ENCODE results near the gene SULT1E1. TPM values are rescaled to one million over a fixed set of nuclear protein-coding genes. Genes with fewer than 3 reads are reported as not detected.

SULT1E1 gene
- total RNA-seq, 1 donor from 2014 or later: not detected

GRCh38 chr4:69818060-69818639, 41.8 kb downstream of the SULT1E1 start:
- no peak overlapping the region for H3K27ac Mint-ChIP-seq (ENCODE audit: unreplicated experiment)
- TF ChIP-seq, protein P1, sequence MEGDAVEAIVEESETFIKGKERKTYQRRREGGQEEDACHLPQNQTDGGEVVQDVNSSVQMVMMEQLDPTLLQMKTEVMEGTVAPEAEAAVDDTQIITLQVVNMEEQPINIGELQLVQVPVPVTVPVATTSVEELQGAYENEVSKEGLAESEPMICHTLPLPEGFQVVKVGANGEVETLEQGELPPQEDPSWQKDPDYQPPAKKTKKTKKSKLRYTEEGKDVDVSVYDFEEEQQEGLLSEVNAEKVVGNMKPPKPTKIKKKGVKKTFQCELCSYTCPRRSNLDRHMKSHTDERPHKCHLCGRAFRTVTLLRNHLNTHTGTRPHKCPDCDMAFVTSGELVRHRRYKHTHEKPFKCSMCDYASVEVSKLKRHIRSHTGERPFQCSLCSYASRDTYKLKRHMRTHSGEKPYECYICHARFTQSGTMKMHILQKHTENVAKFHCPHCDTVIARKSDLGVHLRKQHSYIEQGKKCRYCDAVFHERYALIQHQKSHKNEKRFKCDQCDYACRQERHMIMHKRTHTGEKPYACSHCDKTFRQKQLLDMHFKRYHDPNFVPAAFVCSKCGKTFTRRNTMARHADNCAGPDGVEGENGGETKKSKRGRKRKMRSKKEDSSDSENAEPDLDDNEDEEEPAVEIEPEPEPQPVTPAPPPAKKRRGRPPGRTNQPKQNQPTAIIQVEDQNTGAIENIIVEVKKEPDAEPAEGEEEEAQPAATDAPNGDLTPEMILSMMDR (IDR thresholded peaks at IDR 0.05; ENCODE audit: insufficient read depth, low read depth, low read length): no peak
- no peak for TF ChIP-seq EZH2 (IDR thresholded peaks at IDR 0.05; ENCODE audit: insufficient read depth, low read length)
- H3K9me3 Mint-ChIP-seq (ENCODE audit: unreplicated experiment): no peaks in the 10 kb centered on the region
- no peaks in the 10 kb centered on the region for H3K27me3 ChIP-seq (ENCODE audit: insufficient read depth, low read length)
- H3K9me3 ChIP-seq (ENCODE audit: insufficient read depth, low read depth, low read length): no peaks in the 10 kb centered on the region
- no peak overlapping the region for H3K4me2 ChIP-seq (ENCODE audit: low read length)
- H3K36me3 Mint-ChIP-seq (ENCODE audit: low read depth, unreplicated experiment): no peaks in the 10 kb centered on the region
- no peak overlapping the region for H3K27ac ChIP-seq (ENCODE audit: low read depth, low read length)
- H3K79me2 ChIP-seq (ENCODE audit: insufficient read depth, low read length): no peaks in the 10 kb centered on the region
- H4K20me1 ChIP-seq (ENCODE audit: insufficient read depth, low read length): no peaks in the 10 kb centered on the region
- FAIRE-seq: no peak
- H3K4me3 ChIP-seq (ENCODE audit: insufficient read depth, low read depth, low read length): no peak overlapping the region
- no peaks in the 10 kb centered on the region for H3K36me3 ChIP-seq (ENCODE audit: insufficient read depth, low read length)
- no peaks in the 10 kb centered on the region for H3K4me1 Mint-ChIP-seq (ENCODE audit: low read depth, unreplicated experiment)
- H3K9ac ChIP-seq (ENCODE audit: low read length): no peak overlapping the region
- no peak overlapping the region for H3K4me3 Mint-ChIP-seq (ENCODE audit: unreplicated experiment)
- H2AFZ ChIP-seq (ENCODE audit: low read depth, low read length): no peak overlapping the region
- no peaks in the 10 kb centered on the region for H3K27me3 Mint-ChIP-seq (ENCODE audit: low read depth, unreplicated experiment)
- H3K4me1 ChIP-seq (ENCODE audit: insufficient read depth, low read length): no peaks in the 10 kb centered on the region
- no peak for DNase-seq (ENCODE audit: low read depth)

DNA sequence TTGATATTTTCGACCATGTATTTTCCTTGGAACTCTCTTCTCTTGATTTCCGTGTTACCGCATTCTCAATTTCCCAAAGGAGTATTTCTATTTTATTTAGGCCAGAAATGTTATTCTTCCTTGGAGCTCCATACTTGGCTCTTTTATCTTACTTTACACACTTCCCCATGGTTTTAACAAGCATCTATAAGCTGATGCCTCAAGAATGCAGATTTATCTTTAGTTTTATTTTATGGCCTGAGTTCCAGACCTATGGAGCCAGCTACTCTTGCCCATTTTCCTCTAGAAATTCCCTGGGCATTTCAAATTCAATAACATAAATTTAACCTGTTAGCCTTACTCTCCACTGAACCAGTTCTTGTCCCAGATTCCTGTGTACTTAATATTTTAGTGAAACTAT, 43.7 kb downstream of the SULT1E1 start:
- Mint-ChIP-seq H3K27me3 (ENCODE audit: low read depth, unreplicated experiment) (no peaks in the 10 kb centered on the region), H3K27ac (ENCODE audit: unreplicated experiment) (no peak overlapping the region), H3K36me3 (ENCODE audit: low read depth, unreplicated experiment) (no peaks in the 10 kb centered on the region), H3K4me1 (ENCODE audit: low read depth, unreplicated experiment) (no peaks in the 10 kb centered on the region), H3K4me3 (ENCODE audit: unreplicated experiment) (no peak overlapping the region), H3K9me3 (ENCODE audit: unreplicated experiment) (no peaks in the 10 kb centered on the region)
- H3K4me1 ChIP-seq (ENCODE audit: insufficient read depth, low read length): no peaks in the 10 kb centered on the region
- no peak overlapping the region for H3K27ac ChIP-seq (ENCODE audit: low read depth, low read length)
- no peaks in the 10 kb centered on the region for H3K9me3 ChIP-seq (ENCODE audit: insufficient read depth, low read depth, low read length)
- H3K36me3 ChIP-seq (ENCODE audit: insufficient read depth, low read length): no peaks in the 10 kb centered on the region
- FAIRE-seq: no peak
- no peak overlapping the region for H2AFZ ChIP-seq (ENCODE audit: low read depth, low read length)
- H4K20me1 ChIP-seq (ENCODE audit: insufficient read depth, low read length): no peaks in the 10 kb centered on the region
- no peak overlapping the region for H3K9ac ChIP-seq (ENCODE audit: low read length)
- TF ChIP-seq, protein P1 (IDR thresholded peaks at IDR 0.05; ENCODE audit: insufficient read depth, low read depth, low read length): no peak
- TF ChIP-seq EZH2 (IDR thresholded peaks at IDR 0.05; ENCODE audit: insufficient read depth, low read length): no peak
- H3K4me2 ChIP-seq (ENCODE audit: low read length): no peak overlapping the region
- no peaks in the 10 kb centered on the region for H3K79me2 ChIP-seq (ENCODE audit: insufficient read depth, low read length)
- no peak for DNase-seq (ENCODE audit: low read depth)
- H3K27me3 ChIP-seq (ENCODE audit: insufficient read depth, low read length): no peaks in the 10 kb centered on the region
- no peak overlapping the region for H3K4me3 ChIP-seq (ENCODE audit: insufficient read depth, low read depth, low read length)

DNA sequence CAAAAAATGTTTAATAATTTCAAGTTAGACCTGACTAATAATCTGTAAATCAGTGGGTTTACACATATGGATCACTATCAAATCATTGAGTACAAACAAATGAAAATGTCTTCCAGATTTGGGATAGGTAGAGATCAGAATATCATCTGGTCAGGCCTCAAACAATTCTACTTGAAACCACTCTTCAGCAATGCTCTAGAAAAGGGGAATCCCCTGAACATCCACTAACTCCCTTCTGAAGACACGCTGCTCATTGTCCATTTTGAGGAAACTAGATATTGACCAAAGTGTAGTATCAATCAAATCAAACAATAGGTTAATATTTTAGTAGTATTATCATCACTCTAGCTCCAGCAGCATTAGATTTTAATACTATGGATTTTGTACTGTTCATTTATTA, 46.3 kb downstream of the SULT1E1 start:
- H2AFZ ChIP-seq (ENCODE audit: low read depth, low read length): no peak overlapping the region
- H3K4me3 ChIP-seq (ENCODE audit: insufficient read depth, low read depth, low read length): no peak overlapping the region
- H3K27ac ChIP-seq (ENCODE audit: low read depth, low read length): no peak overlapping the region
- TF ChIP-seq, protein P1 (IDR thresholded peaks at IDR 0.05; ENCODE audit: insufficient read depth, low read depth, low read length): no peak
- TF ChIP-seq EZH2 (IDR thresholded peaks at IDR 0.05; ENCODE audit: insufficient read depth, low read length): no peak
- H3K4me2 ChIP-seq (ENCODE audit: low read length): no peak overlapping the region
- DNase-seq (ENCODE audit: low read depth) (no peak), FAIRE-seq (no peak)
- Mint-ChIP-seq H3K27ac (ENCODE audit: unreplicated experiment) (no peak overlapping the region), H3K27me3 (ENCODE audit: low read depth, unreplicated experiment) (no peaks in the 10 kb centered on the region), H3K4me3 (ENCODE audit: unreplicated experiment) (no peak overlapping the region), H3K9me3 (ENCODE audit: unreplicated experiment) (no peaks in the 10 kb centered on the region), H3K36me3 (ENCODE audit: low read depth, unreplicated experiment) (no peaks in the 10 kb centered on the region), H3K4me1 (ENCODE audit: low read depth, unreplicated experiment) (no peaks in the 10 kb centered on the region)
- no peak overlapping the region for H3K9ac ChIP-seq (ENCODE audit: low read length)
- no peaks in the 10 kb centered on the region for H3K27me3 ChIP-seq (ENCODE audit: insufficient read depth, low read length)
- H3K36me3 ChIP-seq (ENCODE audit: insufficient read depth, low read length): no peaks in the 10 kb centered on the region
- no peaks in the 10 kb centered on the region for H3K79me2 ChIP-seq (ENCODE audit: insufficient read depth, low read length)
- H3K4me1 ChIP-seq (ENCODE audit: insufficient read depth, low read length): no peaks in the 10 kb centered on the region
- H4K20me1 ChIP-seq (ENCODE audit: insufficient read depth, low read length): no peaks in the 10 kb centered on the region
- H3K9me3 ChIP-seq (ENCODE audit: insufficient read depth, low read depth, low read length): no peaks in the 10 kb centered on the region
